Measurements from ENCODE around the gene ETHE1. TPM values are rescaled to one million over a fixed set of nuclear protein-coding genes. Genes with fewer than 3 reads are reported as not detected.

ETHE1 gene
- total and polyA plus RNA-seq, 2 donors from 2014 or later = 61.3 to 81.8 TPM

DNA sequence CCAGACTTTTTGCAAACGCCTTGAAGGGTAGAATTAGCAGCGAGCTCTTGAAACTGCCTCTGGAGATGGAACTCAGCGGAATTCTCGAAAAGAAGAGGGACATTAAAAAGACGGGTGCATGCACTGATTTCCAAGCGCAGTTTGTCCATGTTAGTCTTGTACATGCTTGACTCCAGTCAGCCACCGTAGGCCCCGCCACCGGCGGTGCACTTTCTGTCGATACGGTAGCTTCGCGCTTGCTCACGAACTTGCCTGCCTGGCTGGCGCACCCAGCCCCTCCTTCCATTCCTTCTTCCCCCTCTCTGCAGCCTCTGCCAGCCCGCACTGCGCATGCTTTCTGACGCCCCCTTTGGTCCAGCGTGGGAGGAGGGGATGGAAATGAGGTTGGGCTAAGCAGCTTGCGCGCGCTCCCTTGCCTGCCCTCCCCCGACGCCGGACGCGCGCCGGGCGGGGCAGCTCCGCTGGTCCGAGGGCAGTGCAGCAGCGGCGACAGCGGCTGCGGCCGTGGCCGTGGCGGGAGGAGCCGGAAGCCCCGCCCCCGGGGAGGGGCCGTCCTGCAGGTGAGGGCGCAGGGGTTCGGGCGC lies 6.1 kb upstream of the ETHE1 start, which contains the start of gene ZNF575:
Gene ZNF575 (plus strand): TSS at position 227 of the 584 bp plus-strand sequence. CDS start 1,235 bp downstream, outside the sequence.
- FAIRE-seq = no peak

DNA sequence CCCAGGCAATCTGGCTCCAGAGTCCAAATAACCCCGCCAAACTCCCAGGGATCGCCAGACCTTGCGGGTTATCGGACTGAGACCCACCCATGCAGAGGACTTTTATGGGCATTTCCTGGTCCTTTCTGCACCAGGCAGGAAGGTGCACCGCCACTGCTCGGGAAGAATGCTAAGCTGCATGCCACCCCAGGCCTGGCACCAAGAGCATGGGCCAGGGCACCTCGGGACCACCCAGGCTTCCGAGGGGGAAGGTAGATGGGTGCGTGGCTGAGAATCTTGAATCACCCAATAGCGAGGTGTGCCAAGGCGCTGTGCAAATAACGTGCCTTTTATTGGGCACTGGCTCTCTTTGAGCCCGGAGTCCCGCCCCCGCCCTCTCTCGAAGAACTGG lies 5.6 kb upstream of the ETHE1 start:
- Histone ChIP-seq H3K9ac (ENCODE audit: low read length in 3 of 3) (peak overlapping the region in 2 of 3 donors; percentile 73 to 88), H3K9me3 (ENCODE audit: control insufficient read depth in 2 of 3, insufficient read depth in 1 of 3, low read length in 3 of 3) (no peaks in the 10 kb centered on the region), H3K4me1 (ENCODE audit: control insufficient read depth in 2 of 3, insufficient read depth in 2 of 3, low read depth in 1 of 3, low read length in 3 of 3) (peaks cover 0 to 17% (median 13%) of the 10 kb centered on the region in 3 donors), H3K36me3 (ENCODE audit: control insufficient read depth in 2 of 3, insufficient read depth in 3 of 3, low read length in 3 of 3) (no peaks in the 10 kb centered on the region), H3K4me3 (ENCODE audit: low read length in 3 of 3) (peak overlapping the region; percentile 61 to 90 (median 89)), H3K27ac (ENCODE audit: low read depth in 2 of 2, low read length in 2 of 2) (peak overlapping the region; percentile 94 to 99), H3K27me3 (ENCODE audit: control insufficient read depth, insufficient read depth, low read length) (no peaks in the 10 kb centered on the region)
- TF ChIP-seq CTCF (IDR thresholded peaks at IDR 0.05; ENCODE audit: borderline replicate concordance, extremely low read depth, insufficient read depth) = no peak
- no peak for FAIRE-seq
- peak in 1 of 5 donors; percentile 86 for DNase-seq
- intact Hi-C loops (cut with DNase I) = no loop called here

More for the DNA sequence above, 6.1 kb upstream of the ETHE1 start, which contains the start of gene ZNF575:
- TF ChIP-seq CTCF (IDR thresholded peaks at IDR 0.05; ENCODE audit: borderline replicate concordance, extremely low read depth, insufficient read depth) = no peak
- peak; percentile 97 to 99 (median 99) for DNase-seq
- peaks cover 0 to 17% (median 13%) of the 10 kb centered on the region in 3 donors for H3K4me1 ChIP-seq (ENCODE audit: control insufficient read depth in 2 of 3, insufficient read depth in 2 of 3, low read depth in 1 of 3, low read length in 3 of 3)
- H3K9me3 ChIP-seq (ENCODE audit: control insufficient read depth in 2 of 3, insufficient read depth in 1 of 3, low read length in 3 of 3) = no peaks in the 10 kb centered on the region
- intact Hi-C loops (cut with DNase I) = no loop called here
- peak within 1 kb of the TSS; percentile 70 to 88 (median 73) for H3K9ac ChIP-seq (ENCODE audit: low read length in 3 of 3)
- H3K4me3 ChIP-seq (ENCODE audit: low read length in 3 of 3) = peak within 1 kb of the TSS; percentile 76 to 90 (median 89)
- no peaks in the 10 kb centered on the region for H3K36me3 ChIP-seq (ENCODE audit: control insufficient read depth in 2 of 3, insufficient read depth in 3 of 3, low read length in 3 of 3)
- no peaks in the 10 kb centered on the region for H3K27me3 ChIP-seq (ENCODE audit: control insufficient read depth, insufficient read depth, low read length)
- H3K27ac ChIP-seq (ENCODE audit: low read depth in 2 of 2, low read length in 2 of 2) = peak within 1 kb of the TSS; percentile 94 to 99

- Histone ChIP-seq H3K4me1 (ENCODE audit: control insufficient read depth in 2 of 3, insufficient read depth in 2 of 3, low read depth in 1 of 3, low read length in 3 of 3) (peaks cover 0 to 19% (median 16%) of the 10 kb centered on the region in 3 donors), H3K36me3 (ENCODE audit: control insufficient read depth in 2 of 3, insufficient read depth in 3 of 3, low read length in 3 of 3) (no peaks in the 10 kb centered on the region), H3K27ac (ENCODE audit: low read depth in 2 of 2, low read length in 2 of 2) (peak overlapping the region in 1 of 2 donors; percentile 24), H3K9me3 (ENCODE audit: control insufficient read depth in 2 of 3, insufficient read depth in 1 of 3, low read length in 3 of 3) (no peaks in the 10 kb centered on the region), H3K9ac (ENCODE audit: low read length in 3 of 3) (no peak overlapping the region), H3K27me3 (ENCODE audit: control insufficient read depth, insufficient read depth, low read length) (no peaks in the 10 kb centered on the region), H3K4me3 (ENCODE audit: low read length in 3 of 3) (no peak overlapping the region)
- intact Hi-C loops (cut with DNase I) = no loop called here
- DNase-seq = peak; percentile 58 to 83 (median 79)
- TF ChIP-seq CTCF (IDR thresholded peaks at IDR 0.05; ENCODE audit: borderline replicate concordance, extremely low read depth, insufficient read depth) = no peak
- FAIRE-seq = no peak
Measured at GRCh38 chr19:43527860-43528622, 1.0 kb upstream of the ETHE1 start.

Measured in kidney (tissue), 14 donors.